GM18519 (cell line): ENCODE measurements around the gene MAD1L1.

Experiments used
- ATAC-seq: cut with Tn5 transposase; IDR thresholded peaks from one replicate; pipeline ENCODE4 v1.9.1; 2021; ENCODE audit warnings: mild to moderate bottlenecking, moderate library complexity; ENCODE audit not compliant: unreplicated experiment, low FRiP score

MAD1L1 gene

GRCh38 chr7:2096692-2097387 is 135.9 kb downstream of the MAD1L1 start:
- ATAC-seq = no peak

- no peak for ATAC-seq
Measured at GRCh38 chr7:2095436-2095835, 137.3 kb downstream of the MAD1L1 start.

GRCh38 chr7:2094454-2095045 is 138.2 kb downstream of the MAD1L1 start:
- ATAC-seq = no peak

- ATAC-seq = no peak
Measured at GRCh38 chr7:2093843-2094220, 138.9 kb downstream of the MAD1L1 start.

- ATAC-seq = no peak
Measured at GRCh38 chr7:2093215-2093842, 139.4 kb downstream of the MAD1L1 start.

- ATAC-seq = no peak
Measured at GRCh38 chr7:2092279-2092678, 140.5 kb downstream of the MAD1L1 start.

- ATAC-seq = no peak
Measured at GRCh38 chr7:2090526-2091520, 141.9 kb downstream of the MAD1L1 start.

GRCh38 chr7:2088801-2089200 is 143.9 kb downstream of the MAD1L1 start:
- no peak for ATAC-seq

GRCh38 chr7:2087744-2088143 is 145.0 kb downstream of the MAD1L1 start:
- no peak for ATAC-seq

GRCh38 chr7:2086229-2086628 is 146.5 kb downstream of the MAD1L1 start:
- ATAC-seq = no peak

GRCh38 chr7:2085804-2086203 is 146.9 kb downstream of the MAD1L1 start:
- ATAC-seq = no peak

GRCh38 chr7:2084781-2085505 is 147.8 kb downstream of the MAD1L1 start:
- ATAC-seq = no peak

- no peak for ATAC-seq
Measured at GRCh38 chr7:2084331-2084730, 148.4 kb downstream of the MAD1L1 start.

GRCh38 chr7:2083362-2083761 is 149.4 kb downstream of the MAD1L1 start:
- no peak for ATAC-seq

GRCh38 chr7:2082139-2082998 is 150.4 kb downstream of the MAD1L1 start:
- no peak for ATAC-seq

GRCh38 chr7:2081526-2082135 is 151.1 kb downstream of the MAD1L1 start:
- ATAC-seq = no peak

GRCh38 chr7:2080477-2080876 is 152.3 kb downstream of the MAD1L1 start:
- ATAC-seq = no peak

GRCh38 chr7:2080060-2080387 is 152.7 kb downstream of the MAD1L1 start:
- no peak for ATAC-seq
